Measurements from ENCODE around the gene VWA5B1. TPM values are rescaled to one million over a fixed set of nuclear protein-coding genes. Genes with fewer than 3 reads are reported as not detected.
A peak's percentile ranks its signal among the peaks of the same experiment; 100 is the strongest.

The VWA5B1 gene
- polyA plus RNA-seq, 1 donor (not counting 4 experiments of a cell fraction or from before 2014, with no cell fraction given) = not detected

DNA sequence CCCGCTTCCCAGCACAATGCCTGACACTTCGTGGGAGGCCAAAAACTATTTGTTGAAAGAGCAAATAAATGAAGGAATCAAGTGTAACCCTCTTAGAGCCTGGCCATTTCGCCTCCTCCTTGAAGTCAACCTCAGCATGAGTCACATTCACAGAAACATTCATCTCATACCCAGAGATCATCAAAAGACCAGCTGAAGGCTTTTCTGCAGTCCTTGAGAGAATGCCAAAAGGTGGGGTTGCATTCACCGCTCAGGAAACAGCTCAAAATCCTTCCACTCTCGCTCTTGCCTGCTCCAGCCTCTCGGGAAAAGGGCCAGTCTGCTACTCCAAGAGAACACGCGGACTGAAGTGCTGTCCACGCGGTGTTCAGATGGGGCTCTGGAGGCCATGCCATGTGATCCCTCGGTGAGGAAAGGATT lies 90.0 kb downstream of the VWA5B1 start:
- H4K20me1 ChIP-seq (ENCODE audit: control insufficient read depth, extremely low read depth, insufficient read depth, low read length) = no peaks in the 10 kb centered on the region
- H3K36me3 ChIP-seq (ENCODE audit: control insufficient read depth in 2 of 2, extremely low read depth in 1 of 2, insufficient read depth in 2 of 2, low read length in 2 of 2) = no peaks in the 10 kb centered on the region
- TF ChIP-seq EZH2 (IDR thresholded peaks at IDR 0.05; ENCODE audit: low read length) = no peak
- TF ChIP-seq, protein P1, sequence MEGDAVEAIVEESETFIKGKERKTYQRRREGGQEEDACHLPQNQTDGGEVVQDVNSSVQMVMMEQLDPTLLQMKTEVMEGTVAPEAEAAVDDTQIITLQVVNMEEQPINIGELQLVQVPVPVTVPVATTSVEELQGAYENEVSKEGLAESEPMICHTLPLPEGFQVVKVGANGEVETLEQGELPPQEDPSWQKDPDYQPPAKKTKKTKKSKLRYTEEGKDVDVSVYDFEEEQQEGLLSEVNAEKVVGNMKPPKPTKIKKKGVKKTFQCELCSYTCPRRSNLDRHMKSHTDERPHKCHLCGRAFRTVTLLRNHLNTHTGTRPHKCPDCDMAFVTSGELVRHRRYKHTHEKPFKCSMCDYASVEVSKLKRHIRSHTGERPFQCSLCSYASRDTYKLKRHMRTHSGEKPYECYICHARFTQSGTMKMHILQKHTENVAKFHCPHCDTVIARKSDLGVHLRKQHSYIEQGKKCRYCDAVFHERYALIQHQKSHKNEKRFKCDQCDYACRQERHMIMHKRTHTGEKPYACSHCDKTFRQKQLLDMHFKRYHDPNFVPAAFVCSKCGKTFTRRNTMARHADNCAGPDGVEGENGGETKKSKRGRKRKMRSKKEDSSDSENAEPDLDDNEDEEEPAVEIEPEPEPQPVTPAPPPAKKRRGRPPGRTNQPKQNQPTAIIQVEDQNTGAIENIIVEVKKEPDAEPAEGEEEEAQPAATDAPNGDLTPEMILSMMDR (optimal IDR thresholded peaks at IDR 0.05 in 1 of 3, IDR thresholded peaks at IDR 0.05 in 1 of 3, conservative IDR thresholded peaks at IDR 0.05 in 1 of 3; ENCODE audit: extremely low read depth in 1 of 3, insufficient read depth in 2 of 3, low read length in 3 of 3) = no peak
- H3K27me3 ChIP-seq (ENCODE audit: control insufficient read depth, extremely low read depth, insufficient read depth, low read length) = peaks cover 19% of the 10 kb centered on the region
- no peak overlapping the region for H2AFZ ChIP-seq (ENCODE audit: control insufficient read depth, low read length)
- FAIRE-seq (peak; percentile 96), DNase-seq (ENCODE audit: low read depth, low spot score) (no peak)
- H3K9me3 ChIP-seq (ENCODE audit: control insufficient read depth, low read depth, low read length) = no peaks in the 10 kb centered on the region
- peak overlapping the region; percentile 60 for H3K4me2 ChIP-seq (ENCODE audit: control insufficient read depth, extremely low read depth, insufficient read depth, low read depth, low read length)
- H3K27ac ChIP-seq (ENCODE audit: control insufficient read depth, insufficient read depth, low read length) = no peak overlapping the region
- H3K9me1 ChIP-seq (ENCODE audit: control insufficient read depth, extremely low read depth, insufficient read depth, low read length) = peaks cover 3% of the 10 kb centered on the region
- dilution Hi-C loops (cut with MboI; ENCODE audit: extremely low pct_ligation_motif_present, low sequenced_read_pairs) = no loop called here
- peaks cover 23% of the 10 kb centered on the region for H3K4me1 ChIP-seq (ENCODE audit: control insufficient read depth, extremely low read depth, insufficient read depth, low read length)
- H3K4me3 ChIP-seq (ENCODE audit: control insufficient read depth in 2 of 3, extremely low read depth in 1 of 3, insufficient read depth in 2 of 3, low read depth in 1 of 3, low read length in 3 of 3) = peak overlapping the region in 2 of 3 experiments; percentile 8 to 35
- no peak overlapping the region for H3K9ac ChIP-seq (ENCODE audit: control insufficient read depth, extremely low read depth, insufficient read depth, low read length)
- no peaks in the 10 kb centered on the region for H3K79me2 ChIP-seq (ENCODE audit: control insufficient read depth, insufficient read depth, low read length)

DNA sequence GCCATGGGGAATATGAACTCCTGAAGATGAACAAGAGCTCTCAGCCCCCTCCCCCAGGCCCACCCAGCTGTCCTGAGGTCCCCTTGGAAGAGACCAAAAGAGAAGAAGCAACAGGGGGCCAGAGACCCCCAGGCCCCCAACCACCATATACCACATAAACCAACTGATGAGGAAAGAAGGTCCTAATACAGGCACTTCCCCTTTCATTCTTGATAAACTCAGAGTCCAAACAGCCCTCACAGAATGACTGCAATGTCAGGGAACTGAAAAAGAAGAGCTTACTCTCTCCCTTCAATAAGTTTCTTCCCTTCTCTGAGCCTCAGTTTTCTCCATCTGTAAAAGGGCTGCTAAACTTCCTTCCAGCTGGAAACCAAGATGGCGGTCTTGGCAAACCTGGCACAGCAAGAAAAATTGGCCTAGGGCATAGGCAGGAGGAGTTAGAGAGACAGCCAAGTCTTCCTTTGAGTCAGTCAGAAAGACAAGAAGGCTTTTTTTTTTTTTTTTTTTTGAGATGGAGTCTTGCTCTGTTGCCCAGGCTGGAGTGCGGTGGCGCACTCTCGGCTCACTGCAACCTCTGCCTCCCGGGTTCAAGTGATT lies 90.5 kb downstream of the VWA5B1 start:
- Histone ChIP-seq H3K9ac (ENCODE audit: control insufficient read depth, extremely low read depth, insufficient read depth, low read length) (no peak overlapping the region), H3K27me3 (ENCODE audit: control insufficient read depth, extremely low read depth, insufficient read depth, low read length) (peaks cover 24% of the 10 kb centered on the region)

More for the DNA sequence above, 90.5 kb downstream of the VWA5B1 start:
- FAIRE-seq (no peak), DNase-seq (ENCODE audit: low read depth, low spot score) (no peak)
- Histone ChIP-seq H3K27ac (ENCODE audit: control insufficient read depth, insufficient read depth, low read length) (no peak overlapping the region), H3K9me3 (ENCODE audit: control insufficient read depth, low read depth, low read length) (no peaks in the 10 kb centered on the region), H3K36me3 (ENCODE audit: control insufficient read depth in 2 of 2, extremely low read depth in 1 of 2, insufficient read depth in 2 of 2, low read length in 2 of 2) (no peaks in the 10 kb centered on the region), H3K4me1 (ENCODE audit: control insufficient read depth, extremely low read depth, insufficient read depth, low read length) (peaks cover 18% of the 10 kb centered on the region), H2AFZ (ENCODE audit: control insufficient read depth, low read length) (peak overlapping the region; percentile 33), H3K9me1 (ENCODE audit: control insufficient read depth, extremely low read depth, insufficient read depth, low read length) (peaks cover 3% of the 10 kb centered on the region), H3K79me2 (ENCODE audit: control insufficient read depth, insufficient read depth, low read length) (no peaks in the 10 kb centered on the region), H3K4me3 (ENCODE audit: control insufficient read depth in 2 of 3, extremely low read depth in 1 of 3, insufficient read depth in 2 of 3, low read depth in 1 of 3, low read length in 3 of 3) (peak overlapping the region in 2 of 3 experiments; percentile 8 to 35), H4K20me1 (ENCODE audit: control insufficient read depth, extremely low read depth, insufficient read depth, low read length) (no peaks in the 10 kb centered on the region), H3K4me2 (ENCODE audit: control insufficient read depth, extremely low read depth, insufficient read depth, low read depth, low read length) (peak overlapping the region; percentile 60)
- dilution Hi-C loops (cut with MboI; ENCODE audit: extremely low pct_ligation_motif_present, low sequenced_read_pairs) = no loop called here
- TF ChIP-seq EZH2 (IDR thresholded peaks at IDR 0.05; ENCODE audit: low read length) = no peak
- TF ChIP-seq, protein P1 (optimal IDR thresholded peaks at IDR 0.05 in 1 of 3, IDR thresholded peaks at IDR 0.05 in 1 of 3, conservative IDR thresholded peaks at IDR 0.05 in 1 of 3; ENCODE audit: extremely low read depth in 1 of 3, insufficient read depth in 2 of 3, low read length in 3 of 3) = no peak

Measured in keratinocyte (primary cell).